B cell (primary cell): ENCODE data around the gene SPOCK1.

ENCODE experiments used
- EZH2 ChIP-seq: IDR thresholded peaks from 2 replicates; pipeline ENCODE4 v1.6.1; 2012; ENCODE audit warnings: borderline replicate concordance, low read depth, mild to moderate bottlenecking, moderate library complexity, low read length; ENCODE audit not compliant: insufficient read depth, poor library complexity, severe bottlenecking
- TF ChIP-seq, protein P1 (sequence below): fragments of 200-600 bp; IDR thresholded peaks from one replicate; pipeline ENCODE4 v1.8.0; 2022; ENCODE audit warnings: antibody characterized with exemption, mild to moderate bottlenecking

DNA sequence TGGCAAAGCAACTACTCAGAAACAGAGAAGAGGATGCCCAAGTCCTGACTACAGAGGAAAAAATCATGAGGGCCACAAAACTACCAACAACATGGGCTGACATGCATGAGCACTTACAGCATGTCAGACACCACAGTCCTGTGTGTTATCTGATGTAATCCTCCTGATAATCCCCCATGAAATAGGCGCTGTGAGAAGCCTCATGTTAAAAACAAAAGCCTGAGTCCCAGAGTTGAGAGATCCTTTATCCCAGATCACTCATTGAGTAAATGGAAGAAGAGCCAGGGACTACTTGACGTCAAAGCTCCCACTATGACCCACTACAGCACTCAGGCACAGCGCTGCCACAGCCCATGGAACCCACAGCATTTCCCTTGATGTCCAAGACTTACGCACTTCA is 7.2 kb upstream of the SPOCK1 start:
- TF ChIP-seq, protein P1, sequence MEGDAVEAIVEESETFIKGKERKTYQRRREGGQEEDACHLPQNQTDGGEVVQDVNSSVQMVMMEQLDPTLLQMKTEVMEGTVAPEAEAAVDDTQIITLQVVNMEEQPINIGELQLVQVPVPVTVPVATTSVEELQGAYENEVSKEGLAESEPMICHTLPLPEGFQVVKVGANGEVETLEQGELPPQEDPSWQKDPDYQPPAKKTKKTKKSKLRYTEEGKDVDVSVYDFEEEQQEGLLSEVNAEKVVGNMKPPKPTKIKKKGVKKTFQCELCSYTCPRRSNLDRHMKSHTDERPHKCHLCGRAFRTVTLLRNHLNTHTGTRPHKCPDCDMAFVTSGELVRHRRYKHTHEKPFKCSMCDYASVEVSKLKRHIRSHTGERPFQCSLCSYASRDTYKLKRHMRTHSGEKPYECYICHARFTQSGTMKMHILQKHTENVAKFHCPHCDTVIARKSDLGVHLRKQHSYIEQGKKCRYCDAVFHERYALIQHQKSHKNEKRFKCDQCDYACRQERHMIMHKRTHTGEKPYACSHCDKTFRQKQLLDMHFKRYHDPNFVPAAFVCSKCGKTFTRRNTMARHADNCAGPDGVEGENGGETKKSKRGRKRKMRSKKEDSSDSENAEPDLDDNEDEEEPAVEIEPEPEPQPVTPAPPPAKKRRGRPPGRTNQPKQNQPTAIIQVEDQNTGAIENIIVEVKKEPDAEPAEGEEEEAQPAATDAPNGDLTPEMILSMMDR, result no peak
- TF ChIP-seq EZH2, result no peak
